Suprapubic skin (tissue), 4 donors: Measurements from ENCODE around the gene SORCS1.

ENCODE experiments used
- CTCF ChIP-seq, 2 donors: fragments of 200-600 bp in 1 of 2; fragments of 450-650 bp in 1 of 2; sonication (generic) in 1 of 2; IDR thresholded peaks; one replicate each; pipeline ENCODE4 v1.5.1; 2016 to 2019; ENCODE audit warnings: antibody characterized with exemption in 2 of 2, mild to moderate bottlenecking in 1 of 2, moderate library complexity in 1 of 2
- EP300 ChIP-seq: sonication (generic); formaldehyde crosslinking; IDR thresholded peaks from one replicate; pipeline ENCODE4 v1.6.1; 2017; ENCODE audit warnings: antibody characterized with exemption
- POLR2A ChIP-seq, 2 donors: fragments of 450-650 bp; IDR thresholded peaks; one replicate each; pipeline ENCODE4 v1.6.1; 2017; ENCODE audit warnings: antibody characterized with exemption in 2 of 2, mild to moderate bottlenecking in 2 of 2, moderate library complexity in 2 of 2
- POLR2AphosphoS5 ChIP-seq, 3 donors: sonication (generic); formaldehyde crosslinking; IDR thresholded peaks; one replicate each; pipeline ENCODE4 v1.6.1; 2017; ENCODE audit warnings: antibody characterized with exemption in 3 of 3

- TF ChIP-seq CTCF (IDR thresholded peaks at IDR 0.05) (no peak), POLR2A (IDR thresholded peaks at IDR 0.05) (no peak), EP300 (no peak), POLR2AphosphoS5 (IDR thresholded peaks at IDR 0.05) (no peak)
These were observed 212.5 kb downstream of the SORCS1 start for GRCh38 chr10:106952033-106952432.
